HepG2 (cell line): ENCODE data around the gene SLC34A3. TPM values are rescaled to one million over a fixed set of nuclear protein-coding genes. Genes with fewer than 3 reads are reported as not detected.

Source experiments
- MIER3 ChIP-seq: IDR thresholded peaks from 2 replicates; pipeline ENCODE4 v1.6.1; 2016; ENCODE audit warnings: missing compliant biosample characterization, borderline replicate concordance
- NONO ChIP-seq, 2 experiments: fragments of 450-650 bp in 1 of 2; sonication (generic) in 1 of 2; formaldehyde crosslinking in 1 of 2; IDR thresholded peaks in 1 of 2; conservative IDR thresholded peaks in 1 of 2; 2 replicates each; pipeline versions ENCODE4 v1.6.1 to v1.8.0; 2017 to 2022; ENCODE audit warnings: mild to moderate bottlenecking in 1 of 2, missing genetic modification reagents in 1 of 2, moderate library complexity in 1 of 2
- TAF1 ChIP-seq: sonication (generic); formaldehyde crosslinking; IDR thresholded peaks from 2 replicates; pipeline ENCODE4 v1.4.0; 2020; ENCODE audit warnings: missing genetic modification reagents
- polyA plus RNA-seq, 8 experiments: library from polyadenylated mRNA; depleted of rRNA in 3 of 8; stranded (reverse) in 7 of 8; unstranded in 1 of 8; fragments of >200 nt; fragmentation: Illumina TruSeq in 4 of 8; extraction: Trizol in 4 of 8; gene quantifications; 2 replicates each; pipeline versions ENCODE4 v1.2.1 to v1.2.3, GENCODE V29; 2011 to 2016; ENCODE audit warnings: low read depth in 4 of 8, missing spikeins in 1 of 8, mixed read lengths in 1 of 8; ENCODE audit not compliant: insufficient read depth in 1 of 8
- total RNA-seq, 5 experiments: library from RNA; depleted of rRNA; stranded (reverse); fragments of >200 nt; fragmentation: Illumina TruSeq; extraction: Trizol; gene quantifications; 2 replicates each; pipeline ENCODE4 v1.2.3, GENCODE V29; 2016; ENCODE audit warnings: low read depth in 1 of 5
- TF ChIP-seq, protein P1 (sequence below): sonication (generic); formaldehyde crosslinking; IDR thresholded peaks from 2 replicates; pipeline ENCODE4 v1.8.1; 2022; ENCODE audit warnings: low read depth, mild to moderate bottlenecking, missing genetic modification reagents
- TF ChIP-seq, protein P2 (sequence below): sonication (generic); formaldehyde crosslinking; IDR thresholded peaks from 2 replicates; pipeline ENCODE4 v1.4.0; 2020; ENCODE audit warnings: missing genetic modification reagents
- TF ChIP-seq, protein P3 (sequence below): sonication (generic); formaldehyde crosslinking; IDR thresholded peaks from 2 replicates; pipeline ENCODE4 v1.4.0; 2020; ENCODE audit warnings: missing genetic modification reagents, low read depth, mild to moderate bottlenecking, borderline replicate concordance
- TF ChIP-seq, protein P4 (sequence below): sonication (generic); formaldehyde crosslinking; IDR thresholded peaks from 2 replicates; pipeline ENCODE4 v1.5.0; 2020; ENCODE audit warnings: mild to moderate bottlenecking, missing genetic modification reagents, borderline replicate concordance

SLC34A3 gene
- total and polyA plus RNA-seq, 2 of the 13 experiments (the other 11 are each of a cell fraction or from before 2014, with no cell fraction given): 0.07 to 1.0 TPM

DNA sequence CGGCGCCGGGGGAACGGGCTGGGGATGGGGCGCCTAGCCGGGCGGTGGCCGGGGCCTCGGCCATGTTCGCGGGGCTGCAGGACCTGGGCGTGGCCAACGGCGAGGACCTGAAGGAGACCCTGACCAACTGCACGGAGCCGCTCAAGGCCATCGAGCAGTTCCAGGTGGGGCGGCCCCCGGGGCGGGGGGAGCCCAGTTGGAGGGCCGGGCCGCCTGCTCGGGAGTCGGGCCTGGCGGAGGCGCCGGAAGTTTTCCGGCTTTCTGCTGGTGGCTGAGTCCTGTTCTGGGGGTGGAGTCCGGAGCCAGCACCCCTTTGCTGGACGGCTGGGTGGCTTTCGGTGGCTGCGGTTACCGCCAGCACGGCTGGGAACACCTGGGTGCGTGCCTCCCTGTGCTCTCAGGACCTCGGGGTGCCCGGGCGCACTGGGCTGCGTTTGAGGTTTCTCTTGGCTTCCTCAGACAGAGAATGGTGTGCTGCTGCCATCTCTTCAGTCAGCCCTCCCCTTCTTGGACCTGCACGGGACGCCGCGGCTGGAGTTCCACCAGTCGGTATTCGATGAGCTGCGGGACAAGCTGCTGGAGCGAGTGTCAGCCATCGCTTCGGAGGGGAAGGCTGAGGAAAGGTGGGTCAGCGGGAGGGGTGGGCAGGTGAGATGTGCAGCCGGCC is 24.9 kb downstream of the SLC34A3 start (continued):
- TF ChIP-seq, protein P1, sequence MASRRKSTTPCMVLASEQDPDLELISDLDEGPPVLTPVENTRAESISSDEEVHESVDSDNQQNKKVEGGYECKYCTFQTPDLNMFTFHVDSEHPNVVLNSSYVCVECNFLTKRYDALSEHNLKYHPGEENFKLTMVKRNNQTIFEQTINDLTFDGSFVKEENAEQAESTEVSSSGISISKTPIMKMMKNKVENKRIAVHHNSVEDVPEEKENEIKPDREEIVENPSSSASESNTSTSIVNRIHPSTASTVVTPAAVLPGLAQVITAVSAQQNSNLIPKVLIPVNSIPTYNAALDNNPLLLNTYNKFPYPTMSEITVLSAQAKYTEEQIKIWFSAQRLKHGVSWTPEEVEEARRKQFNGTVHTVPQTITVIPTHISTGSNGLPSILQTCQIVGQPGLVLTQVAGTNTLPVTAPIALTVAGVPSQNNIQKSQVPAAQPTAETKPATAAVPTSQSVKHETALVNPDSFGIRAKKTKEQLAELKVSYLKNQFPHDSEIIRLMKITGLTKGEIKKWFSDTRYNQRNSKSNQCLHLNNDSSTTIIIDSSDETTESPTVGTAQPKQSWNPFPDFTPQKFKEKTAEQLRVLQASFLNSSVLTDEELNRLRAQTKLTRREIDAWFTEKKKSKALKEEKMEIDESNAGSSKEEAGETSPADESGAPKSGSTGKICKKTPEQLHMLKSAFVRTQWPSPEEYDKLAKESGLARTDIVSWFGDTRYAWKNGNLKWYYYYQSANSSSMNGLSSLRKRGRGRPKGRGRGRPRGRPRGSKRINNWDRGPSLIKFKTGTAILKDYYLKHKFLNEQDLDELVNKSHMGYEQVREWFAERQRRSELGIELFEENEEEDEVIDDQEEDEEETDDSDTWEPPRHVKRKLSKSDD (CRISPR knock-in tag): no peak
- TF ChIP-seq, protein P2, sequence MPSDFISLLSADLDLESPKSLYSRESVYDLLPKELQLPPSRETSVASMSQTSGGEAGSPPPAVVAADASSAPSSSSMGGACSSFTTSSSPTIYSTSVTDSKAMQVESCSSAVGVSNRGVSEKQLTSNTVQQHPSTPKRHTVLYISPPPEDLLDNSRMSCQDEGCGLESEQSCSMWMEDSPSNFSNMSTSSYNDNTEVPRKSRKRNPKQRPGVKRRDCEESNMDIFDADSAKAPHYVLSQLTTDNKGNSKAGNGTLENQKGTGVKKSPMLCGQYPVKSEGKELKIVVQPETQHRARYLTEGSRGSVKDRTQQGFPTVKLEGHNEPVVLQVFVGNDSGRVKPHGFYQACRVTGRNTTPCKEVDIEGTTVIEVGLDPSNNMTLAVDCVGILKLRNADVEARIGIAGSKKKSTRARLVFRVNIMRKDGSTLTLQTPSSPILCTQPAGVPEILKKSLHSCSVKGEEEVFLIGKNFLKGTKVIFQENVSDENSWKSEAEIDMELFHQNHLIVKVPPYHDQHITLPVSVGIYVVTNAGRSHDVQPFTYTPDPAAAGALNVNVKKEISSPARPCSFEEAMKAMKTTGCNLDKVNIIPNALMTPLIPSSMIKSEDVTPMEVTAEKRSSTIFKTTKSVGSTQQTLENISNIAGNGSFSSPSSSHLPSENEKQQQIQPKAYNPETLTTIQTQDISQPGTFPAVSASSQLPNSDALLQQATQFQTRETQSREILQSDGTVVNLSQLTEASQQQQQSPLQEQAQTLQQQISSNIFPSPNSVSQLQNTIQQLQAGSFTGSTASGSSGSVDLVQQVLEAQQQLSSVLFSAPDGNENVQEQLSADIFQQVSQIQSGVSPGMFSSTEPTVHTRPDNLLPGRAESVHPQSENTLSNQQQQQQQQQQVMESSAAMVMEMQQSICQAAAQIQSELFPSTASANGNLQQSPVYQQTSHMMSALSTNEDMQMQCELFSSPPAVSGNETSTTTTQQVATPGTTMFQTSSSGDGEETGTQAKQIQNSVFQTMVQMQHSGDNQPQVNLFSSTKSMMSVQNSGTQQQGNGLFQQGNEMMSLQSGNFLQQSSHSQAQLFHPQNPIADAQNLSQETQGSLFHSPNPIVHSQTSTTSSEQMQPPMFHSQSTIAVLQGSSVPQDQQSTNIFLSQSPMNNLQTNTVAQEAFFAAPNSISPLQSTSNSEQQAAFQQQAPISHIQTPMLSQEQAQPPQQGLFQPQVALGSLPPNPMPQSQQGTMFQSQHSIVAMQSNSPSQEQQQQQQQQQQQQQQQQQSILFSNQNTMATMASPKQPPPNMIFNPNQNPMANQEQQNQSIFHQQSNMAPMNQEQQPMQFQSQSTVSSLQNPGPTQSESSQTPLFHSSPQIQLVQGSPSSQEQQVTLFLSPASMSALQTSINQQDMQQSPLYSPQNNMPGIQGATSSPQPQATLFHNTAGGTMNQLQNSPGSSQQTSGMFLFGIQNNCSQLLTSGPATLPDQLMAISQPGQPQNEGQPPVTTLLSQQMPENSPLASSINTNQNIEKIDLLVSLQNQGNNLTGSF: 0 out of 2 replicates have a peak, but pooled peaks have one; percentile 38
- TF ChIP-seq, protein P3, sequence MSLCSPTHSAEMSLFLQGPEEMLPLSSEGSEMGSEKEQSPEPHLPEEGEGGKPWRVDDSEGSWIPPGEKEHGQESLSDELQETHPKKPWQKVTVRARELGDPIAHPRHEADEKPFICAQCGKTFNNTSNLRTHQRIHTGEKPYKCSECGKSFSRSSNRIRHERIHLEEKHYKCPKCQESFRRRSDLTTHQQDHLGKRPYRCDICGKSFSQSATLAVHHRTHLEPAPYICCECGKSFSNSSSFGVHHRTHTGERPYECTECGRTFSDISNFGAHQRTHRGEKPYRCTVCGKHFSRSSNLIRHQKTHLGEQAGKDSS (CRISPR knock-in tag): no peak
- TF ChIP-seq TAF1 (CRISPR knock-in tag) (no peak), NONO (IDR thresholded peaks at IDR 0.05) (no peak), NONO (CRISPR knock-in tag; conservative IDR thresholded peaks at IDR 0.05) (peak; percentile 2; the same call in 1 of the 2 replicates), MIER3 (no peak)
- TF ChIP-seq, protein P4, sequence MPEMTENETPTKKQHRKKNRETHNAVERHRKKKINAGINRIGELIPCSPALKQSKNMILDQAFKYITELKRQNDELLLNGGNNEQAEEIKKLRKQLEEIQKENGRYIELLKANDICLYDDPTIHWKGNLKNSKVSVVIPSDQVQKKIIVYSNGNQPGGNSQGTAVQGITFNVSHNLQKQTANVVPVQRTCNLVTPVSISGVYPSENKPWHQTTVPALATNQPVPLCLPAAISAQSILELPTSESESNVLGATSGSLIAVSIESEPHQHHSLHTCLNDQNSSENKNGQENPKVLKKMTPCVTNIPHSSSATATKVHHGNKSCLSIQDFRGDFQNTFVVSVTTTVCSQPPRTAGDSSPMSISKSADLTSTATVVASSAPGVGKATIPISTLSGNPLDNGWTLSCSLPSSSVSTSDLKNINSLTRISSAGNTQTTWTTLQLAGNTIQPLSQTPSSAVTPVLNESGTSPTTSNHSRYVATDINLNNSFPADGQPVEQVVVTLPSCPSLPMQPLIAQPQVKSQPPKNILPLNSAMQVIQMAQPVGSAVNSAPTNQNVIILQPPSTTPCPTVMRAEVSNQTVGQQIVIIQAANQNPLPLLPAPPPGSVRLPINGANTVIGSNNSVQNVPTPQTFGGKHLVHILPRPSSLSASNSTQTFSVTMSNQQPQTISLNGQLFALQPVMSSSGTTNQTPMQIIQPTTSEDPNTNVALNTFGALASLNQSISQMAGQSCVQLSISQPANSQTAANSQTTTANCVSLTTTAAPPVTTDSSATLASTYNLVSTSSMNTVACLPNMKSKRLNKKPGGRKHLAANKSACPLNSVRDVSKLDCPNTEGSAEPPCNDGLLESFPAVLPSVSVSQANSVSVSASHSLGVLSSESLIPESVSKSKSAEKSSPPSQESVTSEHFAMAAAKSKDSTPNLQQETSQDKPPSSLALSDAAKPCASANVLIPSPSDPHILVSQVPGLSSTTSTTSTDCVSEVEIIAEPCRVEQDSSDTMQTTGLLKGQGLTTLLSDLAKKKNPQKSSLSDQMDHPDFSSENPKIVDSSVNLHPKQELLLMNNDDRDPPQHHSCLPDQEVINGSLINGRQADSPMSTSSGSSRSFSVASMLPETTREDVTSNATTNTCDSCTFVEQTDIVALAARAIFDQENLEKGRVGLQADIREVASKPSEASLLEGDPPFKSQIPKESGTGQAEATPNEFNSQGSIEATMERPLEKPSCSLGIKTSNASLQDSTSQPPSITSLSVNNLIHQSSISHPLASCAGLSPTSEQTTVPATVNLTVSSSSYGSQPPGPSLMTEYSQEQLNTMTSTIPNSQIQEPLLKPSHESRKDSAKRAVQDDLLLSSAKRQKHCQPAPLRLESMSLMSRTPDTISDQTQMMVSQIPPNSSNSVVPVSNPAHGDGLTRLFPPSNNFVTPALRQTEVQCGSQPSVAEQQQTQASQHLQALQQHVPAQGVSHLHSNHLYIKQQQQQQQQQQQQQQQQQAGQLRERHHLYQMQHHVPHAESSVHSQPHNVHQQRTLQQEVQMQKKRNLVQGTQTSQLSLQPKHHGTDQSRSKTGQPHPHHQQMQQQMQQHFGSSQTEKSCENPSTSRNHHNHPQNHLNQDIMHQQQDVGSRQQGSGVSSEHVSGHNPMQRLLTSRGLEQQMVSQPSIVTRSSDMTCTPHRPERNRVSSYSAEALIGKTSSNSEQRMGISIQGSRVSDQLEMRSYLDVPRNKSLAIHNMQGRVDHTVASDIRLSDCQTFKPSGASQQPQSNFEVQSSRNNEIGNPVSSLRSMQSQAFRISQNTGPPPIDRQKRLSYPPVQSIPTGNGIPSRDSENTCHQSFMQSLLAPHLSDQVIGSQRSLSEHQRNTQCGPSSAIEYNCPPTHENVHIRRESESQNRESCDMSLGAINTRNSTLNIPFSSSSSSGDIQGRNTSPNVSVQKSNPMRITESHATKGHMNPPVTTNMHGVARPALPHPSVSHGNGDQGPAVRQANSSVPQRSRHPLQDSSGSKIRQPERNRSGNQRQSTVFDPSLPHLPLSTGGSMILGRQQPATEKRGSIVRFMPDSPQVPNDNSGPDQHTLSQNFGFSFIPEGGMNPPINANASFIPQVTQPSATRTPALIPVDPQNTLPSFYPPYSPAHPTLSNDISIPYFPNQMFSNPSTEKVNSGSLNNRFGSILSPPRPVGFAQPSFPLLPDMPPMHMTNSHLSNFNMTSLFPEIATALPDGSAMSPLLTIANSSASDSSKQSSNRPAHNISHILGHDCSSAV (CRISPR knock-in tag): no peak
